Measurements from ENCODE around the gene HEPH. TPM values are rescaled to one million over a fixed set of nuclear protein-coding genes. Genes with fewer than 3 reads are reported as not detected.
A peak's percentile ranks its signal among the peaks of the same experiment; 100 is the strongest.
"Not testable (repeated sequence)": the region's sequence is repeated elsewhere in the genome, so short reads cannot be mapped to it uniquely, and the experiment has no call there.

Gene HEPH
- total and polyA plus RNA-seq, 8 donors: 0.31 to 2.7 (median 0.79) TPM

GRCh38 chrX:66200855-66201795, 37.1 kb downstream of the HEPH start:
- FAIRE-seq (peak; percentile 85), ATAC-seq (no peak), DNase-seq (no peak)
- intact Hi-C loops (cut with DNase I): no loop called here
- 23 to 27% methylated on average over 5 of the region's 5 CpGs for WGBS, 2 donors
- peak in 1 of 4 donors; percentile 18 for TF ChIP-seq CTCF (IDR thresholded peaks at IDR 0.05)
- no peaks in the 10 kb centered on the region for H3K4me1 ChIP-seq
- H3K27ac ChIP-seq: no peak overlapping the region
- H3K4me3 ChIP-seq: no peak overlapping the region
- H3K9me3 ChIP-seq: no peaks in the 10 kb centered on the region
- peaks cover 0 to 26% (median 9%) of the 10 kb centered on the region in 4 donors for H3K27me3 ChIP-seq
- no peaks in the 10 kb centered on the region for H3K36me3 ChIP-seq

- Histone ChIP-seq H3K4me1 (no peaks in the 10 kb centered on the region), H3K4me3 (no peak overlapping the region), H3K27me3 (peaks cover 0 to 19% (median 3%) of the 10 kb centered on the region in 4 donors), H3K9me3 (no peaks in the 10 kb centered on the region), H3K36me3 (no peaks in the 10 kb centered on the region), H3K27ac (no peak overlapping the region)
- ATAC-seq (no peak), DNase-seq (no peak), FAIRE-seq (no peak)
- no peak for TF ChIP-seq CTCF (IDR thresholded peaks at IDR 0.05)
- 28 to 33% methylated on average over 5 of the region's 5 CpGs for WGBS, 2 donors
- intact Hi-C loops (cut with DNase I): no loop called here
Observed at GRCh38 chrX:66203114-66203513, 39.1 kb downstream of the HEPH start.

- intact Hi-C loops (cut with DNase I): no loop called here
- TF ChIP-seq CTCF (IDR thresholded peaks at IDR 0.05): no peak
- no peak overlapping the region for H3K27ac ChIP-seq
- peaks cover 0 to 3% (median 0%) of the 10 kb centered on the region in 4 donors for H3K27me3 ChIP-seq
- no peaks in the 10 kb centered on the region for H3K36me3 ChIP-seq
- no peaks in the 10 kb centered on the region for H3K9me3 ChIP-seq
- H3K4me3 ChIP-seq: no peak overlapping the region
- DNase-seq (no peak), FAIRE-seq (no peak), ATAC-seq (no peak)
- 77 to 79% methylated on average over 3 of the region's 3 CpGs for WGBS, 2 donors
- H3K4me1 ChIP-seq: no peaks in the 10 kb centered on the region
Observed at GRCh38 chrX:66221856-66222255, 57.8 kb downstream of the HEPH start.

- no peak for DNase-seq
- H3K4me3 ChIP-seq: no peak overlapping the region
- no peak overlapping the region for H3K27ac ChIP-seq
- intact Hi-C loops (cut with DNase I): no loop called here
- no peaks in the 10 kb centered on the region for H3K4me1 ChIP-seq
- 57% methylated on average over 2 of the region's 2 CpGs for WGBS, 2 donors
- no peaks in the 10 kb centered on the region for H3K9me3 ChIP-seq
- TF ChIP-seq CTCF (IDR thresholded peaks at IDR 0.05): no peak
- H3K36me3 ChIP-seq: no peaks in the 10 kb centered on the region
- ATAC-seq: no peak
- H3K27me3 ChIP-seq: no peaks in the 10 kb centered on the region
- no peak for FAIRE-seq
Observed at GRCh38 chrX:66232296-66232695, 68.2 kb downstream of the HEPH start.

GRCh38 chrX:66233209-66233608, 69.2 kb downstream of the HEPH start:
- no peak overlapping the region for H3K27ac ChIP-seq
- no peak for FAIRE-seq
- H3K4me3 ChIP-seq: no peak overlapping the region
- DNase-seq: no peak
- no peaks in the 10 kb centered on the region for H3K9me3 ChIP-seq
- ATAC-seq: no peak
- no peaks in the 10 kb centered on the region for H3K4me1 ChIP-seq
- TF ChIP-seq CTCF (IDR thresholded peaks at IDR 0.05): no peak
- intact Hi-C loops (cut with DNase I): no loop called here
- no peaks in the 10 kb centered on the region for H3K27me3 ChIP-seq
- no peaks in the 10 kb centered on the region for H3K36me3 ChIP-seq

GRCh38 chrX:66233904-66234303, 69.9 kb downstream of the HEPH start:
- H3K36me3 ChIP-seq; H3K27ac ChIP-seq; H3K27me3 ChIP-seq; ATAC-seq; H3K9me3 ChIP-seq; H3K4me3 ChIP-seq; DNase-seq; H3K4me1 ChIP-seq; intact Hi-C loops (cut with DNase I); FAIRE-seq: not testable (repeated sequence)
- WGBS, 2 donors: 71 to 76% methylated on average over 1 of the region's 1 CpG

Measured in pancreas (tissue), 10 donors.